Uterus (tissue), 2 donors: ENCODE measurements around the gene UNC93A.

ENCODE experiments used
- POLR2A ChIP-seq, 2 donors: fragments of 450-650 bp; IDR thresholded peaks; one replicate each; pipeline ENCODE4 v1.6.1; 2016; ENCODE audit warnings: antibody characterized with exemption in 2 of 2, mild to moderate bottlenecking in 1 of 2, moderate library complexity in 1 of 2
- TF ChIP-seq, protein P1 (sequence below), 4 experiments: fragments of 200-600 bp in 2 of 4; fragments of 450-650 bp in 2 of 4; sonication (generic) in 2 of 4; IDR thresholded peaks; one replicate each; pipeline ENCODE4 v1.5.1; 2016 to 2019; ENCODE audit warnings: antibody characterized with exemption in 4 of 4, mild to moderate bottlenecking in 2 of 4, moderate library complexity in 1 of 4

DNA sequence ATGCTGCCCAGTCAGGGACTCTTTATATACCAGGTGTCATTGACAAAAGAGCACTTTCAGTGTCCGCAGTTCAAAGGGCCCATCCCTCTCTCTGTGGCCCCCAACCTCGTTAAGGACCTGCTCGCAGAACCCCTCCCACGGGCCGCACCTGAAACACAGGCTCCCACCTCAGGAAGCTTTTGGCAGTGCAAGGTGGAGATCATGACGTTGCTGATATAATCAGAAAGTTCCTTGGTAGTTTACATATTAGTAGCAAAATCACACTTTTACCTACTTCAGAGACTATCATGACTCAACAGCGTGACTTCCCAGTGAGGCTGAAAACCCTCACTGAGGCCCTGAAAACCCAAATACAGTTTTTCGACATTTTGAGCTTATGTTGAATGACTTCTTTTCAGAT lies 37.9 kb downstream of the UNC93A start:
- no peak for TF ChIP-seq POLR2A (IDR thresholded peaks at IDR 0.05)
- TF ChIP-seq, protein P1, sequence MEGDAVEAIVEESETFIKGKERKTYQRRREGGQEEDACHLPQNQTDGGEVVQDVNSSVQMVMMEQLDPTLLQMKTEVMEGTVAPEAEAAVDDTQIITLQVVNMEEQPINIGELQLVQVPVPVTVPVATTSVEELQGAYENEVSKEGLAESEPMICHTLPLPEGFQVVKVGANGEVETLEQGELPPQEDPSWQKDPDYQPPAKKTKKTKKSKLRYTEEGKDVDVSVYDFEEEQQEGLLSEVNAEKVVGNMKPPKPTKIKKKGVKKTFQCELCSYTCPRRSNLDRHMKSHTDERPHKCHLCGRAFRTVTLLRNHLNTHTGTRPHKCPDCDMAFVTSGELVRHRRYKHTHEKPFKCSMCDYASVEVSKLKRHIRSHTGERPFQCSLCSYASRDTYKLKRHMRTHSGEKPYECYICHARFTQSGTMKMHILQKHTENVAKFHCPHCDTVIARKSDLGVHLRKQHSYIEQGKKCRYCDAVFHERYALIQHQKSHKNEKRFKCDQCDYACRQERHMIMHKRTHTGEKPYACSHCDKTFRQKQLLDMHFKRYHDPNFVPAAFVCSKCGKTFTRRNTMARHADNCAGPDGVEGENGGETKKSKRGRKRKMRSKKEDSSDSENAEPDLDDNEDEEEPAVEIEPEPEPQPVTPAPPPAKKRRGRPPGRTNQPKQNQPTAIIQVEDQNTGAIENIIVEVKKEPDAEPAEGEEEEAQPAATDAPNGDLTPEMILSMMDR (IDR thresholded peaks at IDR 0.05), result no peak
